Stomach (tissue), 9 donors: ENCODE data around the gene ALS2CL. TPM values are rescaled to one million over a fixed set of nuclear protein-coding genes. Genes with fewer than 3 reads are reported as not detected.
A peak's percentile ranks its signal among the peaks of the same experiment; 100 is the strongest.

Experiments used
- DNase-seq, 2 donors: peaks; one replicate each; pipeline versions ENCODE4 v3.0.0 to v3.0.0-alpha.2; 2013 to 2019
- H3K27ac ChIP-seq, 5 donors: fragments of 200-600 bp in 4 of 5; sonication (generic) in 4 of 5; one replicate each; pipeline ENCODE4 v1.5.1; 2013 to 2019; ENCODE audit warnings: mild to moderate bottlenecking in 1 of 5, moderate library complexity in 1 of 5
- H3K27me3 ChIP-seq, 3 donors: fragments of 200-600 bp; sonication (generic); one replicate each; pipeline ENCODE4 v1.5.1; 2017 to 2019; ENCODE audit warnings: mixed run types in 1 of 3
- H3K36me3 ChIP-seq, 4 donors: fragments of 200-600 bp; sonication (generic); 1 replicate in 3 of 4; 2 replicates in 1 of 4; pipeline ENCODE4 v1.5.1; 2016 to 2019
- H3K4me1 ChIP-seq, 4 donors: fragments of 200-600 bp; sonication (generic); one replicate each; pipeline ENCODE4 v1.5.1; 2016 to 2019
- H3K4me3 ChIP-seq, 4 donors: fragments of 200-600 bp; sonication (generic) in 3 of 4; one replicate each; pipeline ENCODE4 v1.5.1; 2016 to 2019; ENCODE audit warnings: mild to moderate bottlenecking in 1 of 4
- H3K9me3 ChIP-seq, 4 donors: fragments of 200-600 bp; sonication (generic); one replicate each; pipeline ENCODE4 v1.5.1; 2016 to 2019
- CTCF ChIP-seq, 7 experiments: fragments of 450-650 bp in 4 of 7; fragments of 200-600 bp in 3 of 7; sonication (generic) in 3 of 7; IDR thresholded peaks; one replicate each; pipeline ENCODE4 v1.5.1; 2016 to 2019; ENCODE audit warnings: antibody characterized with exemption in 7 of 7, control low read depth in 2 of 7, mild to moderate bottlenecking in 1 of 7
- EP300 ChIP-seq: sonication (generic); formaldehyde crosslinking; IDR thresholded peaks from one replicate; pipeline ENCODE4 v1.6.1; 2017; ENCODE audit warnings: antibody characterized with exemption
- POLR2A ChIP-seq, 4 donors: fragments of 450-650 bp; IDR thresholded peaks; one replicate each; pipeline ENCODE4 v1.6.1; 2016; ENCODE audit warnings: antibody characterized with exemption in 4 of 4, control low read depth in 2 of 4, mild to moderate bottlenecking in 1 of 4, moderate library complexity in 1 of 4
- POLR2AphosphoS5 ChIP-seq, 3 donors: sonication (generic); formaldehyde crosslinking; IDR thresholded peaks; one replicate each; pipeline ENCODE4 v1.6.1; 2016; ENCODE audit warnings: antibody characterized with exemption in 3 of 3
- WGBS, 5 donors: extraction: QIAGEN DNeasy Blood & Tissue Kit in 3 of 5; methylation state at CpG; one replicate each; pipeline versions ENCODE4 v1.1.5 to v1.1.7; 2013 to 2018; 5-methylcytosine and 5-hydroxymethylcytosine counted together
- intact Hi-C: fragments of 100-400 bp; cut with DNase I; formaldehyde crosslinking; loops from one replicate; pipeline ENCODE4 v1.15.1; 2023; ENCODE audit warnings: low total_unique reads
- polyA plus RNA-seq, 3 donors: library from polyadenylated mRNA; stranded (reverse); fragments of 200-250 nt; gene quantifications; one replicate each; pipeline ENCODE4 v1.2.3, GENCODE V29; 2013
- total RNA-seq, 5 donors: library from RNA; depleted of rRNA; stranded (reverse); fragments of >200 nt; gene quantifications; one replicate each; pipeline versions ENCODE4 v1.1.0 to v1.2.3, GENCODE V29; 2014 to 2016
- donor health status: healthy with polysubstance abuse.
- donor health status: Bipolar disorder and iron deficiency.
- donor health status: healthy.

Gene ALS2CL
- total and polyA plus RNA-seq, 8 donors, result 5.3 to 107 (median 47.8) TPM

GRCh38 chr3:46699676-46700523, 6.4 kb upstream of the ALS2CL start:
- Histone ChIP-seq H3K4me3 (no peak overlapping the region), H3K4me1 (peaks cover 24 to 56% (median 42%) of the 10 kb centered on the region in 4 donors), H3K9me3 (no peaks in the 10 kb centered on the region), H3K27ac (peak overlapping the region in 1 of 5 donors; percentile 24), H3K27me3 (peaks cover 0 to 26% (median 17%) of the 10 kb centered on the region in 3 donors), H3K36me3 (no peaks in the 10 kb centered on the region)
- WGBS, 5 donors, result 53 to 82% (median 68%) methylated on average over 5 to 8 of the region's 8 CpGs
- TF ChIP-seq POLR2AphosphoS5 (IDR thresholded peaks at IDR 0.05), result peak in 1 of 3 donors; percentile 42
- TF ChIP-seq POLR2A (IDR thresholded peaks at IDR 0.05), result no peak
- DNase-seq, result peak in 1 of 2 donors; percentile 44
- intact Hi-C loops, result no loop called here

- no peaks in the 10 kb centered on the region for H3K9me3 ChIP-seq
- H3K27ac ChIP-seq, result peak overlapping the region; percentile 9 to 86 (median 62)
- no peaks in the 10 kb centered on the region for H3K36me3 ChIP-seq
- H3K27me3 ChIP-seq, result peaks cover 0 to 8% (median 6%) of the 10 kb centered on the region in 3 donors
- no peak overlapping the region for H3K4me3 ChIP-seq
- peak in 1 of 2 donors; percentile 60 for DNase-seq
- intact Hi-C loops, result no loop called here
- TF ChIP-seq POLR2A (IDR thresholded peaks at IDR 0.05) (no peak), POLR2AphosphoS5 (IDR thresholded peaks at IDR 0.05) (peak in 2 of 3 donors; percentile 21 to 34)
- 72 to 80% (median 77%) methylated on average over 4 of the region's 4 CpGs for WGBS, 5 donors
- H3K4me1 ChIP-seq, result peaks cover 45 to 79% (median 71%) of the 10 kb centered on the region in 4 donors
These were observed 2.7 kb upstream of the ALS2CL start for GRCh38 chr3:46695962-46696894.

- DNase-seq, result peak; percentile 39 to 69
- H3K27ac ChIP-seq, result peak overlapping the region in 4 of 5 donors; percentile 41 to 86 (median 72)
- peaks cover 44 to 79% (median 70%) of the 10 kb centered on the region in 4 donors for H3K4me1 ChIP-seq
- peaks cover 0 to 3% (median 0%) of the 10 kb centered on the region in 3 donors for H3K27me3 ChIP-seq
- H3K4me3 ChIP-seq, result no peak overlapping the region
- 66 to 81% (median 76%) methylated on average over 10 to 11 of the region's 11 CpGs for WGBS, 5 donors
- peak in 1 of 3 donors; percentile 55 for TF ChIP-seq POLR2AphosphoS5 (IDR thresholded peaks at IDR 0.05)
- peak in 2 of 7 experiments; percentile 18 to 31 for TF ChIP-seq CTCF (IDR thresholded peaks at IDR 0.05)
- no peak for TF ChIP-seq EP300
- intact Hi-C loops, result no loop called here
- H3K9me3 ChIP-seq, result no peaks in the 10 kb centered on the region
- H3K36me3 ChIP-seq, result no peaks in the 10 kb centered on the region
These were observed 1.9 kb upstream of the ALS2CL start for GRCh38 chr3:46695177-46695961.

GRCh38 chr3:46694520-46694919, 1.0 kb upstream of the ALS2CL start:
- no peaks in the 10 kb centered on the region for H3K36me3 ChIP-seq
- intact Hi-C loops, result no loop called here
- no peaks in the 10 kb centered on the region for H3K9me3 ChIP-seq
- TF ChIP-seq CTCF (IDR thresholded peaks at IDR 0.05) (no peak), POLR2A (IDR thresholded peaks at IDR 0.05) (no peak), POLR2AphosphoS5 (IDR thresholded peaks at IDR 0.05) (no peak), EP300 (no peak)
- 93 to 100% (median 97%) methylated on average over 3 of the region's 3 CpGs for WGBS, 5 donors
- peaks cover 0 to 3% (median 0%) of the 10 kb centered on the region in 3 donors for H3K27me3 ChIP-seq
- peaks cover 36 to 74% (median 62%) of the 10 kb centered on the region in 4 donors for H3K4me1 ChIP-seq
- peak overlapping the region in 4 of 5 donors; percentile 62 to 86 (median 84) for H3K27ac ChIP-seq
- no peak overlapping the region for H3K4me3 ChIP-seq
- no peak for DNase-seq
